ENCODE measurements around the gene HCFC2.

- TF ChIP-seq, protein P1, sequence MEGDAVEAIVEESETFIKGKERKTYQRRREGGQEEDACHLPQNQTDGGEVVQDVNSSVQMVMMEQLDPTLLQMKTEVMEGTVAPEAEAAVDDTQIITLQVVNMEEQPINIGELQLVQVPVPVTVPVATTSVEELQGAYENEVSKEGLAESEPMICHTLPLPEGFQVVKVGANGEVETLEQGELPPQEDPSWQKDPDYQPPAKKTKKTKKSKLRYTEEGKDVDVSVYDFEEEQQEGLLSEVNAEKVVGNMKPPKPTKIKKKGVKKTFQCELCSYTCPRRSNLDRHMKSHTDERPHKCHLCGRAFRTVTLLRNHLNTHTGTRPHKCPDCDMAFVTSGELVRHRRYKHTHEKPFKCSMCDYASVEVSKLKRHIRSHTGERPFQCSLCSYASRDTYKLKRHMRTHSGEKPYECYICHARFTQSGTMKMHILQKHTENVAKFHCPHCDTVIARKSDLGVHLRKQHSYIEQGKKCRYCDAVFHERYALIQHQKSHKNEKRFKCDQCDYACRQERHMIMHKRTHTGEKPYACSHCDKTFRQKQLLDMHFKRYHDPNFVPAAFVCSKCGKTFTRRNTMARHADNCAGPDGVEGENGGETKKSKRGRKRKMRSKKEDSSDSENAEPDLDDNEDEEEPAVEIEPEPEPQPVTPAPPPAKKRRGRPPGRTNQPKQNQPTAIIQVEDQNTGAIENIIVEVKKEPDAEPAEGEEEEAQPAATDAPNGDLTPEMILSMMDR (IDR thresholded peaks at IDR 0.05), result no peak
- TF ChIP-seq, protein P2, sequence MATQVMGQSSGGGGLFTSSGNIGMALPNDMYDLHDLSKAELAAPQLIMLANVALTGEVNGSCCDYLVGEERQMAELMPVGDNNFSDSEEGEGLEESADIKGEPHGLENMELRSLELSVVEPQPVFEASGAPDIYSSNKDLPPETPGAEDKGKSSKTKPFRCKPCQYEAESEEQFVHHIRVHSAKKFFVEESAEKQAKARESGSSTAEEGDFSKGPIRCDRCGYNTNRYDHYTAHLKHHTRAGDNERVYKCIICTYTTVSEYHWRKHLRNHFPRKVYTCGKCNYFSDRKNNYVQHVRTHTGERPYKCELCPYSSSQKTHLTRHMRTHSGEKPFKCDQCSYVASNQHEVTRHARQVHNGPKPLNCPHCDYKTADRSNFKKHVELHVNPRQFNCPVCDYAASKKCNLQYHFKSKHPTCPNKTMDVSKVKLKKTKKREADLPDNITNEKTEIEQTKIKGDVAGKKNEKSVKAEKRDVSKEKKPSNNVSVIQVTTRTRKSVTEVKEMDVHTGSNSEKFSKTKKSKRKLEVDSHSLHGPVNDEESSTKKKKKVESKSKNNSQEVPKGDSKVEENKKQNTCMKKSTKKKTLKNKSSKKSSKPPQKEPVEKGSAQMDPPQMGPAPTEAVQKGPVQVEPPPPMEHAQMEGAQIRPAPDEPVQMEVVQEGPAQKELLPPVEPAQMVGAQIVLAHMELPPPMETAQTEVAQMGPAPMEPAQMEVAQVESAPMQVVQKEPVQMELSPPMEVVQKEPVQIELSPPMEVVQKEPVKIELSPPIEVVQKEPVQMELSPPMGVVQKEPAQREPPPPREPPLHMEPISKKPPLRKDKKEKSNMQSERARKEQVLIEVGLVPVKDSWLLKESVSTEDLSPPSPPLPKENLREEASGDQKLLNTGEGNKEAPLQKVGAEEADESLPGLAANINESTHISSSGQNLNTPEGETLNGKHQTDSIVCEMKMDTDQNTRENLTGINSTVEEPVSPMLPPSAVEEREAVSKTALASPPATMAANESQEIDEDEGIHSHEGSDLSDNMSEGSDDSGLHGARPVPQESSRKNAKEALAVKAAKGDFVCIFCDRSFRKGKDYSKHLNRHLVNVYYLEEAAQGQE (IDR thresholded peaks at IDR 0.05; ENCODE audit: insufficient read depth in 1 of 2, low read depth in 2 of 2, low read length in 1 of 2), result no peak
- TF ChIP-seq POLR2AphosphoS5 (IDR thresholded peaks at IDR 0.05; ENCODE audit: low read depth, low read length) (peak; percentile 68; the same call in 1 of the 2 replicates), TCF7L2 (IDR thresholded peaks at IDR 0.05; ENCODE audit: low read depth, low read length) (0 out of 2 replicates have a peak, but pooled peaks have one; percentile 37)
These were observed 73.8 kb downstream of the HCFC2 start, which contains the start of gene NFYB for GRCh38 chr12:104137902-104138796.

All from Panc1 (cell line).